NCI-H1105 treated with DMSO at 0.1 percent for 48 hours (cell line): ENCODE results near the gene ROR1.
A peak's percentile ranks its signal among the peaks of the same experiment; 100 is the strongest.

Experiments
- DNase-seq: peaks from one replicate; lab custom pipeline; 2025; lab: John Stamatoyannopoulos, UW

The ROR1 gene

DNA sequence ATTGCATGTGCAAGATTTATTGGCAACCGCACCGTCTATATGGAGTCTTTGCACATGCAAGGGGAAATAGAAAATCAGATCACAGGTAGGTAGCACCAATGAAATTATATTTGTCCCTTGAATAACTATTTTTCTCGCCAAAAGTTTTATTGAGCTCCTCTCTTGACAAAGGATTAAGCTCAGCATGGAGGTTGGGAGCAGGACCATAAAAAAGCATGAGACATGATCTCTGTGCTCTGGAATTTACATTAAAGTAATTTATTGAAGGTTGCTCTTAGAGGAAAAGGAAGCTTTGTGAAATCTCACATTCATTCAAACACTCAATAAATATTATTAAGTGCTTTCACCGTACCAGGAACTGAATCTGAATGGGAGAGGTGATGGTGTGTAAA, 363.6 kb downstream of the ROR1 start:
- DNase-seq: no peak

DNA sequence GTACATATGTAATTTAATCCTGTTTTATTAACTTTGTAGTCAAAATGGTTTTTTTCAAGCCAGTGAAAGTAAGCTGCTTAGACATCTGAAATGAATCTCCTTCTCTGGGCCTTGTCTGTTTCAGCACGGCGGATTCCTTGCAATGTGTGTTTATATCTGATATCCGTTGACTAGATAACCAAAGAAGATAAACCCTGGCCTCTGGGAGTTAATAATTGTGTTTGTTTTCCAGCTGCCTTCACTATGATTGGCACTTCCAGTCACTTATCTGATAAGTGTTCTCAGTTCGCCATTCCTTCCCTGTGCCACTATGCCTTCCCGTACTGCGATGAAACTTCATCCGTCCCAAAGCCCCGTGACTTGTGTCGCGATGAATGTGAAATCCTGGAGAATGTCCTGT, 366.1 kb downstream of the ROR1 start:
- no peak for DNase-seq

DNA sequence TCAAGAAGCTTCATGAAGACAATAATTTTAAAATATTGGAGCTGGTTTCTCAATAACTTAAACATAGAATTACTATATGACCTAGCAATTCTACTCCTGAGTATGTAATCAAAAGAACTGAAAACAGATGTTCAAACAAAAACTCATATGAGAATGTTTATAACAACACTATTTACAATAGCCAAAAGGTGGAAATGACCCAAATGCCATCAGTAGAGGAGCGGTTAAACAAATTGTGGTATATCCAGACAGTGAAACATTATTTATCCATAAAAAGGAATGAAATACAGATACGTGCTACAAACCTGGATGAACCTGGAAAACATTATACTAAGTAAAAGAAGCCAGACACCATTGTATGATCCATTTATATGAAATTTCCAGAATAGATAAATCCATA, 366.8 kb downstream of the ROR1 start:
- no peak for DNase-seq

DNA sequence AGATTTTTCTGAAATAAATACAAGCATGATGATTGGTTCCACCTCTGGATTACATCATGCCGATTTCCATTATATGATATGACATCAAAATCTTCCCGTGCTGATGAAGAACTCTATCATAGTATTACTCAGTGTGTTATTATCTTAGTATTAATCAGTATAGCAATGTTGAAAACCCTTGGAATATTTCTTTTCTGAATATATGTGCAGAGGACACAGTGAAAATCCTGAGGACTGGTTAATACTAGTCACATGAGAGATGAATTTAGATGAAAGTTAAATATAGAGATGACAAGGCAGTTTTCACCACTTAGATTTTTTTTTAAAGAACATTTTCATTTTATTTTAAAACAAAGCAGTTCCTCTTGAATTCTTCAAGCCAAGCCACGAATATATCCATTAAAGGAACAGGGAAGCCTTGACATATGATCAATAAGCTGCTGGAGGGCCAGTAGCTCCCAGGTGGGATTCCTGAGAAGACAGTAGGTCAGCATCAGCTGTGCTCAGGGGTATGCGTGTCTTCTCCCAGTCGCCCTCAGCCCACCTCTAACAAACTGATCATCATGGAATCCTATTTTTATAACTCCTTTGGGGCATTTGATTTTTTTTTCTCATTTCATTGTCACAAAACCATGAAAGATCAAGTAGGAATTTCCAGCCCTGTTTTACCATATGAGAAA, 373.4 kb downstream of the ROR1 start:
- DNase-seq: no peak

GRCh38 chr1:64147759-64148158, 373.9 kb downstream of the ROR1 start:
- DNase-seq: no peak

- DNase-seq: no peak
Measured at GRCh38 chr1:64150266-64150665, 376.4 kb downstream of the ROR1 start.

DNA sequence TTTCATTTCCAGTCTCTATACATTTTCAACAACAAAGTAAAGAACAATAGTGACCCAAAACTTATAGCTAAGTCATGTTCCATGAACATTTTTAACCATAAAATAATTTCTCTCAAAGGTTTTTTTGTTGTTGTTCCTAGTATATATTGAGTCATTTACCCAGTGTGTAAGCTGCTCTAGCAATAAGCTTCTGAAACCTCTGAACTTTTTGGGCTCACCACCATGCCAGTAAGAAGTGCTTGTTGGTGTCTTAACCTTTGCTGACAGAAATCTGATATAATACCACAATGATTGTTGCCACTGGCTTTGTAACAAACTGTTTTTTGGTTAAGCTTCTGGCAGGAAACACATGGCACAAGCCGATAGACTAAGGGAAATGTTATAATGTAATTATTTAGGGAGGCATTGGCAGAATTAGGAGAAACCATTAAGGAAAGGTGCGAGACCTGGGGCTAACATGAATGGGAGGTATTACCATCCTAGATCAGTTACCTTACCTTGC, 377.0 kb downstream of the ROR1 start:
- no peak for DNase-seq

DNA sequence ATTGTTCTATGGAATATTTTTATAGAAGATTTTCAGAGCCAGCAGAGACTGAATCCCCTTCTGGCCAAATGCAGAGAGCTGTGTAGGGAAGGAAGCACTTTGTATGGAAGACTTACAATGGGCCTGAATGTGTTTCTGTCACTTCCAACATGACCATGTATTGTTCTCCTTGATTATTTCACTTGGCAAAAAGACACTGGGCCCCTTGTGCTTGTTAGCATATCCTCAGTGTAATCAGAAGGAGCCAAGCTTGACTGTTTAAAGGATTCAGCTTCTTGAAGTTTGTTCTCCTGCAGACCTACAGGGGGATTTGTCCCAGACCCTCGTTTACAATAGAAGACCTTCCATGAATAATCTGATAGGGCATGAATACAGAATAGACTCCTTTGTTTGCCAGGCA, 381.5 kb downstream of the ROR1 start:
- no peak for DNase-seq

DNA sequence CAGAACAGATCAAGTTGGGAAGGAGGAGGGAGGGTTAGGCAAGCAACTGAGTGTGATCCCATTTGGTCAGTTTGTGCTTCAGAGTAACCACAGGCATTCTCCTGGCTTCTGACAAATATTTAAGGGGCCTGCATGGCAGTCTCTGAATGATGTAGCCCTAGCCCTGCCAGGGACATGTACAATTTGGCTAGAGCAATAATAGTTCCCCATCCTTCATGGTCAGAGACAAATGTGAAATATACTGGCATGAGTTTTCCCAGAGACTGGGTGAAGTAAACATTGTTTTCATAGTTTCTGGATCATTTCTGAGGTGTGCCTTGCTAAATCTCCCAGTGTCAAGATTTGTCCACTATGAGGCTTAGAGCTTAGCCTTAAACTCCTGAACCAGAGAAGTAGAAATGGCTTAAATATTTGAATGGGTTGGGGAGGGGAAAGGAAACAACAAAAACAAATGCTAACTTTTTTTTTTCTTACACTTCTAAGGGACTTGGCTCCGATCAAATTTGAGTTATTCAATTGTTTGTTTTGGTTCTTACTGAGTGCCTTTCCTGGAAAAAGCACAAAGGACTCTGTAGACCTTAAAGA, 387.6 kb downstream of the ROR1 start:
- no peak for DNase-seq

DNA sequence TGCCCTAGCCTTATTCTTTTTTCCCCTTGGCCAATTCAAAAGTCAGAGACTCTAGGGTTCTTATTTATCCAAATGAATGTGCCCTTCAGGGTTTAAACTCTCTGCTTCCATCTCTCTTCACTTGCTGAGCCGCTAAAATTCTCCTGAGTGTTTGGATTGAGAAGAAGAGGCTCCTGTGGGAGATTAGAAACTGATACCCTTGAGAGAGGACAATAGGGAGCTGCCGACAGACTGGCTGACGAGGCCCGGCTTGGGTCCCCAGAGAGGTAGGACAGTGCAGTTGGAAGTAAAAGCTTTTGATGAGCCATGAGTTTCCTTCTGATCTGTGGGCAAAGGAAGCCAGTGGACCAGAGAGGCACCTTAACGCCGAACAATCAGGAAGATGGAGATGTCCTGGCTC, 388.3 kb downstream of the ROR1 start:
- no peak for DNase-seq

GRCh38 chr1:64162804-64163203, 389.0 kb downstream of the ROR1 start:
- DNase-seq: no peak

DNA sequence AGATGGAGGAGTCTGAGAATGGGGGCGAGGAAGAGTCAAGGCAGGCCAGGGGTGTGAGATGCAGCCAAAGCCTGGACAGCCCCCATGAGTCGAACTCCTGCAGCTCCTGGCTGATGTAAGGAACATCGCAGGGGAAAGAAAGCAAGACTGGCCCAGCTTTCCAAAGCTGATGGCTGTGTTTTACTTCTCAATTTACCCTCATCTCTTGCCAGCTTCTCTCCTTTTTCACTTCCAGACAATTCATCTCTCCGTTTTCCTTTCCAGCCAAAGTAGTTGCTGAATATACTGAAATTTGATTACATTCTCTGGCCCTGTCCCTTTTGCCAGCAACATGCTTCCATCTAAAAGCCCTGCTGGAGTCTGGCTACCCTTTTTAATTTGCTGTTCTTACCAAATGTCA, 389.6 kb downstream of the ROR1 start:
- no peak for DNase-seq

GRCh38 chr1:64163970-64164369, 390.2 kb downstream of the ROR1 start:
- DNase-seq: no peak

DNA sequence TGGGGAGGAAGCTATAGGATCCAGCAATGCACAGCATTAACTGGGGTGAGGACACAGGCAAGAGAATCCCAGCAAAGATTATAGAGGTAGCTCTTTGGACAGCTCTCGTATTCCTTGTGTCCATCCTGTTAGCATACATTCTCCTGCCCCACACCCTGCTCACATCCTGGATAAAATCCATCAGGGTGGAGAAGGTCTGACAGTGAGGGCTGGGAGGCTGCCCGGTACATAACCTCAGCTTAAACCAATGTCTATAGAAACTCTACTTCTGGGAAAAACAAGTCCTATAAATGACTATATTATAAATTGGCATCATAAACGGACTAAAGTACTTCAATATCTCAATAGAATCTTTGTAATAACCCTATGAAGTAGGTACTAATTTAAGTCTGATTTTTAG, 392.8 kb downstream of the ROR1 start:
- no peak for DNase-seq

GRCh38 chr1:64167176-64167575, 393.4 kb downstream of the ROR1 start:
- no peak for DNase-seq

- no peak for DNase-seq
Measured at GRCh38 chr1:64171246-64171645, 397.4 kb downstream of the ROR1 start.

DNA sequence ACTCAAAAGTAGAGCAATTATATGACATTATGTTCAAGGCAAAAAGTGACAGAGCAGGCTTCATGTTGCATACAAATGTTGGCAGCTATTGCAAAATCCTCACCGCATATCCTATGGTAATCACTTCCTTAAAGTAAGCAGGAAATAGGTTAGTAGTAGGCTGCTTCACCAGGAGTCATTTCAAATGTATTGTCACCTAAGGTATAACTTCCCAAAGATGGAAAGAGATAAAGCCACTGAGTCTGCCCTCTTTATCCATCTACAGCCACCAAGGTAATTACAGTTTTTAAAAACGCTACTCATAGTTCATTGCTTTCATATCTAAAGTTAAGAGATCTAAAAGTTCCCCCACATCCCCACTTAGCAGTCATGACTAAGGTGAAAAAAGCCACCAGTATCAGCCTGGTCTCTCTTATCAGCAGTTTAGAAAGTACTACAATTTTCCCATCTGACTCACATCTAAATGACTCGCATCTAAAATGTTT, 398.0 kb downstream of the ROR1 start:
- peak; percentile 80 for DNase-seq

GRCh38 chr1:64172458-64172983, 398.7 kb downstream of the ROR1 start:
- DNase-seq: peak; percentile 99

- DNase-seq: no peak
Measured at GRCh38 chr1:64173336-64173940, 399.6 kb downstream of the ROR1 start.

DNA sequence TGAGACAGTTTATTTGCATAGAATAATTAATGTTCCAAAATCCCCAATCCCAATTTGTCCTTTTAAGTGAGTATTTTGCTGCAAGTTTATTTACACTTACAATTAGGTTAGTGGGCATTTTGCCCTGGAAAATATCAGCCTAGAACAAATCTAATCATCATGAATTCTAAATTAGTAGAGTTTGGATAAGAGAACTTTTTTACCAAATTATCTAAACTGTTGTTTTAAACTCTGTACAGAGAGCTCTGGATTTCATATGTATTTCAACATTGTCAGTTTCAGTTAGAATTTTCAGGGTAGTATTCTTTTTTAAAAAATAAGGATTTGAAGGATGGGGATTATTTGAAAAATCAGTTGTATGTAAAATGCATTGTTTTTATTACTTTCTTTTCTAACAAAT, 401.8 kb downstream of the ROR1 start:
- DNase-seq: no peak

- no peak for DNase-seq
Measured at GRCh38 chr1:64176659-64177058, 402.8 kb downstream of the ROR1 start.

DNA sequence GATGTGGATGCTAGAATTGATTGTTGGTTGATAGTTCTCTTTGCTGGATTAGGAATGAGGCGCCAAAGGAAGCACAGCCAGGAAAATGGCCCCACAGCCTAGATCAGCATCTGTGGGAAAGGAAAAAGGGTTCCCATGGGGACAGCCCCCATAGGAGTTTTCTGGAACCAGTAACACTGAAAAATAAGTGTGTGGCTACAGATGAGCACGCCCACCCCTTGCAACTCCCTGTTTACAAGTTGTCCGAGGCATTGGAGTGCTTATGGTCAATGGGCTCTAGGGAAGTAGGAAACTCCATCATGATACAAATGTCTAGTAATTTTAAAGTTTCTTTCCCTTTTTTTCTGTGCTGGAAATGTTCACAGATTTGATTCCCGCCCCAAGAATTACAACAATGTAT, 405.8 kb downstream of the ROR1 start:
- no peak for DNase-seq

DNA sequence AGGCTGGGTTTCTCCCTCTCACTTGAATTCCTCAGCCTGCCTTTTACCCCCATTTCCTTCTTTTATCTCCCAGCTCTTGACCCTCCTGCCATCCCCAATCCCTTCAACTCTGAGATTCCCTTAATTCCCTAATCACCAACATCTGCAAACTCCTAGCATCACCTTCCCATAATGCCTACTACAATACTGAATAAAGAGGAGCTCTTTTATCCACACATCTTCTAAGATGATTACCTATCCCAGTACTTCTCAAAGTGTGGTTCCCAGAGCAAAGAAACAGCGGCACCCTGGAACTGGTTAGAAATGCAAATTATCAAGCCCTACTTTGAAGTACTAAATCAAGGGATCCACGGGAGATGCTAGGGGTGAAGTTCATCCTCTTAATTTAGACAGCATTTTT, 408.4 kb downstream of the ROR1 start:
- DNase-seq: no peak
